Stimulated activated CD8-positive, alpha-beta memory T cell treated with anti-CD3 and anti-CD28 coated beads, Interleukin-7, amount 100 ng/mL, for 24 hours (primary cell): ENCODE measurements around the gene SNX24.
"Not testable (repeated sequence)": the region's sequence is repeated elsewhere in the genome, so short reads cannot be mapped to it uniquely, and the experiment has no call there.

Experiments used
- DNase-seq: peaks from one replicate; pipeline ENCODE4 v3.0.0-alpha.2; 2020; ENCODE audit warnings: low read depth

Gene SNX24

DNA sequence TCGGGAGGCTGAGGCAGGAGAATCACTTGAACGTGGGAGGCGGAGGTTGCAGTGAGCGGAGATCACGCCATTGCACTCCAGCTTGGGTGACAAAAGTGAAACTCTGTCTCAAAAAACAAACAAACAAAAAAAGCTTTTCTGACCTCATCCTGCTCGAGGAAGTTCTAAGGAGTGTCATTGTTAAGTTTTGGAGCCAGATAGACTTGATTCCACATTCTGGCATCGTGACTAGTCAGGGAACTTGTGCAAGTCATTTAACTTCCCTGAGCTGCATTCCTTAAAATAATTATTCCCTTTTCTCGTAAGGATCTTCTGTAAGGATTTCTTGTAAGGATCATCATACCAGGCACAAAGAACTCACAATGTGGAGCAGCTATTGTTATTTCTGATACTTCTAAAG lies 26.2 kb downstream of the SNX24 start:
- no peak for DNase-seq

DNA sequence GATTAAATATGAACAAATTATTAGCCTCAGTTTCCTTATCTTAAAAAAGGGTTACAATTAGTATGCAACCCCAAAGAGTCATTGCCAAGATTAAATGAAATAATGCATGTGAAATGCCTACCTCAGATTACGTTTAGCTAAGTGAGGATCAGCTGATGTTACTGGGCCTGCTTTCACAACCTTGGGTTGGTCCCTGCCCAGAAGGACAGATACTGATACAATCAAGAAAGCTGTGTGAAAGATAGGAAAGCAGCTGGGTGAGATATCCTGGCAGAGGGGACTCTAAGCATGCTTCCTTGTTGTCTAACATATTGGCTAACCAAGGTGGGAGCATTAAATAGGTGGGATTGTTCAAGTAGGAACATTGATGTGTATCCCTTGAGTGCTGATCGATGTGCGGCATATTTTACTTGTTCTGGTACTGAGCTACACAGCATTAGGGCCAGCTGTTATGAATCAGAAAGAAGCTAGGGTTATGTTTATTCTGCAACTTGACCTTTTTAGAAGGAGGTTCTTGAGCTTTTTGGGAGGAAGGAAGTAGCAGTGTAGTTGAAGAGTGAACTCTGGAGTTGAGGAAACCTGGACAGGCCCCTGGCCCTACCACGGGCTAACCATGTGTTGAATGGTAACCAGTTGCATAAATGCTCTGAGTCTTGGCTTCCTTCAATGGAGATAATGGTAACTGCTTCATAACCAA lies 28.9 kb downstream of the SNX24 start:
- no peak for DNase-seq

DNA sequence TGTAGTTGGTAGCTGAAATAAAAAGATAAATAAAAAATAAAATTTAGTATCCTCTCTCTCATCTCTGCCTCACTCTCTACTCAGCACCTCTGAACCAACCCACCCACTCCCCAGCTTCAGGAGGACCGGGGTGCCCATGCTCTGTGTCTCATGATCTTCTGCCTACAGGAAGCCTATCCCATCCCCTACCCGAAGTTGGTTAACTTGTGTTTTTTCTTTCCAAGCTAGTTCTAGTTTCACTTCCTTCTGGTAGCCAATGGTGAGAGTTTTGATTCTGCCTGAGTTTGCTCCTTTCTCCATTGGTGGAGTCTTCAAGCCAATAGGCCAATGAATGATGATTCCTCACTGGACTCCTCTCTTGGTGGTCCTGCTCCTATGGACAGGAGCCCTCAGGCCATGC lies 32.1 kb downstream of the SNX24 start:
- DNase-seq = no peak

DNA sequence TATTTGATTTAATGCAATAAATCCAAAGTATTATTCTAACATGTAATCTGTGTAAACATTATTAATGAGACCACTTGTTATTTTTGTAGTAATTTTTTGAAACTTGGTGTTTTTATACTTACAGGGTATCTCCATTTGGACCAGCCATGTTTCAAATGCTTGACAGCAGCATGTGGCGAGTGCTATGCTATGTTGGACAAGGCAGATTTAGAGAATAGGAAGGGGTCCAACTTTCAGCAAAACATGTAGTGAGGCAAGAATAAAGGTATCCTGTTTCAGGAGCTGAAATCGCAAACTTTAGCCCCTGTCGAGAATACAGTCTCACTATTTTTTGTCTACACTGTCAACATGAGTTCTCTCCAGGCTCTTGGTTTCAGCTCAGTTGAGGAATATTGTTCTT lies 33.7 kb downstream of the SNX24 start:
- no peak for DNase-seq

DNA sequence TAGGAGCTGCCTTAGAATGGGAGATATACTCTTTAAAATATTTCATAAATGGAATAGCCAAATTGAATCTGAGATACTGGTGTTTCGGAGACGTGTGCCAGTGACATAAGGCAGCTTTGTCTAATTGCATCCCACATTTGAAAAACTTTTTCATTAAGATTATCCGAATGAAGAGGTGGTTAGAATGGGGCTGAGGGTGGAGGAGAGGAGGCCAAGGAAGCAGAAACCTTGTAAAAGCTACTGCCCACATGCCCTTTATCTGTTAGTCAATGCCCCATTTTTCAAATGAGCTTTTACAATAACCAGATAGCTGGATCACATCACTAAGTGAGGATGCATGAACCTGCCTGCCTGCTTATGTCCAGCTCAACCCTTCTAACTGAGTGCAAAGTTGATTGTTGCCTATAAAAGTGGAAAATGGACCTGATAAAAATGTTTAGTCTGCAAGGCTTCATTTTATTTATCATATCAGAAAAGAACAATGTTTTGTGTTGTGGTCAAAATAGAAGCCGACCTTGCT lies 34.8 kb downstream of the SNX24 start:
- DNase-seq = no peak

DNA sequence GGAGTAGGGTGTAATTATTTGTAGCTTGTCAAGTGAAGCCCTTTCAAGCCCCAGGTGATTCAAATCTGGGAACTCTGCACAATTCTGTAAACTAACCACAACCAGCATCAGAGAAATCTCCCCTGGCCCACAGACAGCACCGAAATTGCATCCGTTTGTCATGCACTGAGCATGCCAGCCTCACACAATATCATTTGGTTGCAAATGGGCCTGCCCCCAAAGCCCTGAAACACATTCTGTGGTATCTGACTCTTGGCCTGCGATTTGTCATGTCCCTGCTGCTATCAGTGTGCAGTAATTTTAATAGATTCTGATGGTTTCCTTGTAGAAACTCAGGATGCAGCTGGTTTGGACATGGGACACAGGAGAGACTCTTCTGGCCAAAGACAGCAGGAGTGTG lies 35.3 kb downstream of the SNX24 start:
- no peak for DNase-seq

DNA sequence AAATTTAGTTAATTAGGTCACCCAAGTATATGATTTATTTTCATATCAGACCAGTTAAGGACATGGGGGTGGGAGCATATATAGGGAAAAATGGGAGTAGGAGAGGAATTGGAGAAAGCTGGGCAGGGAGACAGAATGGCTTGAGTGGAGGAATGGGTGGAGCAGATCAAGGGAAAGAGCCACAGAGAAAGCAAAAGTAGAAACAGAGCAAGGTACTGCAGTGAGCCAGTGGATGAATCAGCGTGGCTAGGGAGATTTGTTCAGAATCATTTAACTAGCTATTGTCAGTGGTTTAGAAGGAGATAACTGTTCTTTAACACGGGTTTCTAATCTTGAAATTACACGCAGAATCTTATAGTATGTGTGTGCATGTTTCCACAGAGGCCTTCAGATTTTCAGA lies 37.4 kb downstream of the SNX24 start:
- DNase-seq = no peak

DNA sequence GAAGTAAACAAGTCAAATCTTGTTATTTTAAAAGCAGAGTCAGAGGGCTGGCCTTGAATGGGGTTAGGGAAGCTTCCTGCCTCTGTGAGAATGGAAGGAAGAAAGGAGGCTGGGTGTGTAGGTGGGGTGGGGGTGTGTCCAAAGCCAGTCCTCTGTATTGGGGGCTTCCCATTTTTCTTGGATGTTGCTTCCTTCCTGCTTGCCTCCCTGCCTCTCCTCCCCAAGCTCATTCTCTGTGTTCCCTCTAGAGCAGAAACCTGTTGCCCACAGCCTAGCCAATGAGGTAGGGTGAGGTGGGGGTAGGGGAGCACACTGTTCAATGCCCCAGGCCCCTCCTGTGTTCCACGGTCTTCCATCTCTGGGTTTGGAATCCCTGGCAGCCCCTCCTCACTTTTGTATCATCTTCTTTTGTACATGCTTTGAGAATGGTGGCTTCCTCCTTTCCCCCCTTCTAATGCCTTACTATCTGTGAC lies 39.7 kb downstream of the SNX24 start:
- no peak for DNase-seq

DNA sequence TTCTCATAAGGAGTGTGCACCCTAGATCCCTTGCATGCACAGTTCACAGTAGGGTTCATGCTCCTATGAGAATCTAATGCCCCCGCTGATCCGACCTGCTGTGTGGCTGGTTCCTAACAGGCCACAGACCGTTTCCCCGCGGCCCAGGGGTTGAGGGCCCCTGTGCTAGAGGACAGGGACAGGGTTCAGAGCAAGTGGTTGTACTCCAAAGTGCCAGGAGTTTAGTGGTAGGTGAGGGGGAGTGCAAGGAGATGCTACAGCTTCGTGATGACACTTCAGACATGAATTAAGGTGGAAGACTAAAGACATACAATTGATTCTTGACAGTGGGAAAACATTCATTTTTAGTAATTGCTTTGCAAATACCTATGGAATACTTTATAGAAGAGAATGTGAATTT lies 40.5 kb downstream of the SNX24 start:
- no peak for DNase-seq

DNA sequence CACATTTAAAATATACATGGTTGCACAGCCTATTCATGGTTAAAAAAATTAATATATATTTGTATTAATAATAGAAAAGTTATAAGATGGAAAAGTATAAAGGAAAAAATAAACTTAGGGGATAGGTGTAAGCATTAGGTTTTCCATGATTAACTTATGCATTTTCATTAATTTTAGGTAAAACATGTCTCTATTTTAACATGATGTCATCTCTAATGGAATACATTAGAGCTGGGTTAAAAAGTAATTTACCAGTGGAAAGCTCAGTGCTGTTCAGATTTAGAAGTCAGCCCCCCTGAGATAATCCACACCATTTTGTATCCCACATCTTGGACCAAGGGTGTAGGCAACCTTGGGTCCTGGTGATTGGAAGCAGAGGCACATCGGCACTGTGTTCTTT lies 49.7 kb downstream of the SNX24 start:
- no peak for DNase-seq

DNA sequence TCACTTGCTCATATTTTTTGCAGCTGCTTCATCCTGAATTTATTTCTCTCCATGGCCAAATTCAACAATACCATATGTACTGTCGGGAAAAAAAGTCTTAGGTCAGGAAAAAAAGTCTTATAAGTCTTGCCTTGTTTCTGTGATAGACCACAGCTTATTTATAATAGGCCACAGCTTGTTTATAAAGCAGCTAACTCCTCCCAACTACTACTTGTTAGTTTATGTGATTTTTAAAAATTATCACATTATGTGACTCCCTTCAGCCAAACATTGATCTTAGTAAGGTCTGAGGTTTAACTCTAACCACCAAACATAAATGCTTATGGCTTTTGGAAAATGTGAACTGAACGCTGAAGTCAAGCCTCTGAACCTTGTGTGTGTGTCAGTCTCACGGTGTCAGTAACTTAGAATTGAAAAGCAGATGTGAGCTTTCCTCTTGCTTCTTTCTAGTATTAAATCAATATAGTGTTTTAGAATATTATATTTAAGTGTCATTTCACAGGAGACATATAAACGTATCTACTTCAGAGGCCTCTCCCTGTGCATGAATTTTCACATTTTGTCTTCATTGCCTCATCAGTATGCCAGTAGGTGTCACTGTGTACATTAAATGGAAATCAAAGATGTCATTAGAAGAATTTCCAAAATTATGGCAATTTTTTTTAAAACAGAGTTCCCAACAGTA lies 51.3 kb downstream of the SNX24 start:
- DNase-seq = no peak

DNA sequence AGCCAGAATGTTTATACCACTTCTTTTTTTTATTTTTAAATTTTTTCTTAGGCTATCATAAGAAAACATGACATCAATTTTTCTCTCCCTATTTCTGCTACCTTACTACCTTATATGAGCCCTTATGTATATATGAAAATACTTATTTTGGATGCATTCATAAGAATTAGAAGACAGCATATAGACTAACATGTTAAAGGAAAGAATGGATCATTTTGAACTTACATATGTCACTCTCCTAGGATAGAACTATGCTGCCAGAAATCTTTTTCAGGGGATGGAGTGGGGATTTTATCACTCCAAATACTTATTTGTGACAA lies 51.8 kb downstream of the SNX24 start:
- DNase-seq = no peak

DNA sequence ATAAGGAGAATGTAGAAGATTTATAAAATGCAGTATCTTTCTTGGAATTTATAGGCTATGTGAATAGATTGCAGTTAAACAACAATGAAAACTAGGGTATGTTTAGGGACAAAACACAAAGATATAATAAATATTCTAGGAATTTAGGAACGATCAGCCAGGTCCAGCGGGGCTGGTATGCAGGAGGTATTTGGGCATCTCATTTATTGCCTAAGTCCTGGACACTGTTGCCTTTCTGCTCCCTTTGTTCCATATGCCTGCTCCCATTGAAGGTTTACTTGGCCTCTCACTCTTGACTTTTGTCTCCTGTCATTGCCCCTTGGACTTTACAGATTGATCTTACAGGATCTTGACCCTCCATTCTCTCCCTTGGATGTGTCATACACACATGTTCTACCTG lies 55.9 kb downstream of the SNX24 start:
- no peak for DNase-seq

DNA sequence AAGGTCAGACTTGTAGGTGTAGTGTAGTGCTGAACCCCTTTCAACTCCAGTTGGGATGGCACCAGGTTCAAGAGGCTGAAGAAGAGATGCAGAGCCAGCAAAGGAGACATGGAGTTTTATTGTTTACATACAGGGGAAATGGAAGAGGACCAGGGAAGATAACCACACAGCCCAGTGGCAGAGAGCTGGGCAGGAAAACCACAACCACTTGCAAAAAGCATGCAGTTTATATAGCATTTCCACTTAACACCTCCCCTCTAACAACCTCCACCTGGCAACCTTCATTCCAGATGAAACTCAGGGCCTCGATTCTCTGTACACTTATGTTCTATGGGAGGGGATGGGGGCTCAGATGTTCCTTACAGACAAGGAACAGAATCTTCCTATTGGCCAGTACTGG lies 56.9 kb downstream of the SNX24 start:
- no peak for DNase-seq

DNA sequence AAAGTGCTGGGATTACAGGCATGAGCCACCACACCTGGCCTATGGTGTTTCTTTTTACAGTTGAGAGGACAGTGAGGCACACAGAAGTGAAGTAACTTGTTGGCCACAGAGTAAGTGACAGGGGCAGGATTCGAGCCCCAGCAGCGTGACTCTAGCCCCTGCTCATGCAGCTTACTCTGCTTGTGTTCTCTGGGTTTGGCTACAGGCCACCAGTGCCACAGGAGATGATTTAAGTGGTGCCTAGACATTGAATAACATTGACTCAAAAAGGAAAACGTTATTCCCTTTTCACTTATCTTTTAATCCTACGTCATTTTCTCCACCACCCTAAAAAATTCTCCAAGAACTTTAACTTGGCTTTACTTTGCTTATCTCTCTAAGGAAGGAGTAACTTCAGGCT lies 61.4 kb downstream of the SNX24 start:
- no peak for DNase-seq

DNA sequence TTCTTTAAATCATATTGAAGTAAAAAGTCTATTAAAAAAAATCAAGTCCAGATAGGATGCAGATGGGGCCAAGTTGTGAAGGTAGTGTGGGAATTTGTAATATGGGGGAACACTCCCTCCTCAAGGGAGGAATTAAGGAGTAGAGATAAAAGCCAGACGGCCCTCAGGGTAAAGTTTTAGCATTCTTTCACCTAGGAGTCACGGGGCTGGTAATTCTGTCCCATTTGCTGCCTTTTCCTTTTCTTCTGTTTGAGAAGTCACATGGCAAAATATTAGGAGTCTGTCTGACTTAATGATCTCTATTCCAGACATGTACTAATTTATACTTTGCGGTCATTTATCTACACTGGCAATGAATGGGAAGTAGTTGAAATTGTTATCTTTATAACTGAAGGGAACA lies 61.9 kb downstream of the SNX24 start:
- DNase-seq = no peak

DNA sequence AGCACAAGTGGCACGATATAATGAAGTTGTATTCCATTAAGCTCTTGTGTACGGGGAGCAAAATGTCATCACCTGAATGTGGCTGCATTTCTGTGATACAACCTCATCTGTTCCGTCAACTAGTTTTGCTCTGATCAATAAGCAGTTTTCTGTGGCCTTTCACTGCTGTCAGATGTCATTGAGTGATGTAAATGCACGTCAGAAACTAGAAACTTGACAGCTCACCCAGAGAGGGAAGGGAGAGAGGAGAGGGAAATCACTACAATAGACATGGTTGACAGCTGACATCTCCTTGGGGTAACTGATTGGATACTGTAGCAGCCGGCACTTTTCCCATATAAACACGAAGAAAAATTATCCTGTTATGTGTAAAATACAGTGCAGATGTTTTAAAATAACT lies 62.7 kb downstream of the SNX24 start:
- no peak for DNase-seq

DNA sequence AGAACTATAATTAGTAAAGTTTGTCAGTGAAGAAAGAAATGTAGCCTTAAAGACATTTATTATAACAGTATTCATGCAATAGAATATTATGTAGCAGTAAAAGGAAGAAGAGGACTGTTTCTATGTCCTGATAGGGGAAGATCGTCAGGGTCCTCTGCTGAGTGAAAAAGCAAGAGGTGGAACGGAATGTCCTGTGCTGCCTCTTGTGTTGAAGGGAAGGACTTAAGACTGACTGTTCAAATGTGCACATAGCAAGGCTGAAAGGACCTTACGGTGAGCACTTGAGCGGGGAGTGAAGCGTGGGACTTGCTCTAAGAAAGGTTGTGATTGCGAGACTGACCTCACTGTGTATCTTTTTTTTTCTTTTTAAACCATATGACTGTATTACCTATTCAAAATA lies 63.2 kb downstream of the SNX24 start:
- no peak for DNase-seq

DNA sequence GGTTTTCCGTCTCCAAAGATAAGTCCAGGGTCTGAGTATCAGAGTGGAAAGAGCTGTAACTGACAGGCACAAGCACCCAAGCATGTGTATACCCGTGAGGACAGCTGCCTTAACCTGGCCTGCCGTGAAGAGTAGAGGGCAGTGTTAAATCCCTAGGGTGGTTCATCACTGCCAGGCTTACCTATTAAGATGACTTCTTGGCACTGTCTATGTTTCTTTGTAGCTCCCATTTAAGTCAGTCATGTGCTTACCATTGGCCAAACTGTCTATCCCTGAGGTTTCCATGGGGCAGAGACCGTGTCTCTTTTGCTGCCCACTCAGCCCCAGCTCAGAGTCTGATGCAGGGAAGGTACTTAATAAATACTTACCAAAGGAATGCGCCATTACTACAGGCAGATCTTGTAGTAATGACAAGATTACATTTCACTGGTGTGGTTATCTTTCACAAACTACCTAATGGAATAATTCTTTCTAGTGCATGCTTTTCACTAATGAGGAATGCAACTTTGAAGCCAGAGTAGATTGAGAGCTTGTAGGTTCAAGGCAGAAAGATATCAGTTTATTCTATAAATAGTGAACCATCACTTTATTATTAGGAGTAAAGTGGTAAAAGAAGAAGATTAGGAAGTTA lies 64.2 kb downstream of the SNX24 start:
- no peak for DNase-seq

DNA sequence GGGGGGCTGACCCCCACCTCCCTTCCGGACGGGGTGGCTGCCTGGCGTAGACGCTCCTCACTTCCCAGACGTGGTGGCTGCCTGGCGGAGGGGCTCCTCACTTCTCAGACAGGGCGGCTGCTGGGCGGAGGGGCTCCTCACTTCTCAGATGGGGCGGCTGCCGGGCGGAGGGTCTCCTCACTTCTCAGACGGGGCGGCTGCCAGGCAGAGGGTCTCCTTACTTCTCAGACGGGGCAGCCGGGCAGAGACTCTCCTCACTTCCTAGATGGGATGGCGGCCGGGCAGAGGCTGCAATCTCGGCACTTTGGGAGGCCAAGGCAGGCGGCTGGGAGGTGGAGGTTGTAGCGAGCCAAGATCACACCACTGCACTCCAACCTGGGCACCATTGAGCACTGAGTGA lies 68.0 kb downstream of the SNX24 start:
- not testable (repeated sequence) for DNase-seq

DNA sequence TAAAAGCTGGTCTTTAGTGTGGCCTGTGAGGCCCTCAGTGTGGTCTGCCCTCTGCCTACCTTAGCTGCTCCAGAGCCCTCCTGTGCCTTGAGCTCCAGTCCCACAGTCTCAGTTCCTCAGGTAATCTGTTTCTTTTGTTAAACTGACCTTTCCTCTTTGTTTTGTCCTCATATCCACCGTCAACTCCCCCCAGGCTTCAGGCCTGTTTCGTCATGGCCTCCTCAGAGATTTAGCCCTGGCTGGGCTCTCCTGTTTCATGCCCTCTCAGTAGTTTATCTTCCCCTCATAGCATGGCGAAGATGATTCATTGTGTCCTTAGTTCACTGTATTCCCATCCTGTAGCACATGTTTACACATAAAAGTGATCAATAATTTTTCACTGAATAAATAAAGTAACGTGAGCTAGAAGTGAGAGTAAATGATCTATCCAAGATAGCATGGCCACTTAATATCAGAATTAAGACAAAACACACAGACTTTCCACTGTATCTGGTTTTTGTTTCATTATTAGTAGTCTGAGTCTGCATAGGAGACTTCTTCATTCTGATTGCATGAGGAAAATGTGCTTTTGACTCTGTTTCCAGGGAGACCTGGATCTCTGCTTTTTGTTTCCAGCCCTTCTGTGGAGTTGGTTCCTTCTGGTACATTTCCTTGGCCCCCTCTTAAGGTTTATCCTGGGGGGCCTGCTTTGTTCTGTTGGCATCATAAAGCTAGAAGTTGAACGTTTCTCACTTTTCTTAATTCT lies 70.5 kb downstream of the SNX24 start:
- no peak for DNase-seq

DNA sequence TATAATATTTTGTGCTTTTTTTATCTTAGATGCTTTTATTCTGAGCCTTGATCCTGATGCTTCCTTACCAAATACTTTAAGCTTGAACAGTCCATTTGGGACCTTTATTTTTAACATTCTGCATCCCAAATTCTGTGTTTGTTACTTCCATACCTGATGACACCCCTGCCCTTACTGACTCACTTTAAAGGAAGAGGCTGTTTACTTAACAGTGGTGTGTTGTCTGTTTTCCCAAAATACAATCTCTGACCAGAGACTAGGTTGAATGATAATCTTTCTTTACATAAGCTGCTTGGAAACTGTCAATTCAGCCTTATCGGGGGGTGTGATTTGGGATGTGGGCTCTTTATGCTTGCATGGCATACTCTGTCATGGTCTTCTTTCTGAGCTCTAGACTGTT lies 71.1 kb downstream of the SNX24 start:
- DNase-seq = no peak

DNA sequence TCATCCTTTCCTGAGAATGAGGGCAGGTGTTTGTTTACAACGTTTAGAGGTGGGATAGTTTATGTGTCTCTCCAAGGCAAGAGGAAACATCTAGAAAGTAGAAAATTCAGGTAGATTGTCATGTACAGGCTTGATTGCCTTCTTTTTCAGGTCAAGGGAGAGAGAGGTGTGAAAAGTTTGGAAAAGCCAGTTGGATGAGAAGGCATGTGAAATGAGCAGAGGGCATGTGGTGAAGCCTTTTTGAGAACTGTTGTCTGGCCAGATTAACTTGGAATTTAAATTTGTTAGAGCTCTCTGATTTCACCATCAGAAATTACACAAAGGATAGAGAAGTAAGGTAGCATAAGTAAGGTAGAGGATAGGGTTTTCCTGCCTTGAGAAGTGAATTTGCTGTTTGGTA lies 74.6 kb downstream of the SNX24 start:
- no peak for DNase-seq
